SH-SY5Y (cell line): ENCODE measurements around the gene KDM4B.

Experiments used
- GATA2 ChIP-seq: IDR thresholded peaks from 2 replicates; pipeline ENCODE4 v1.6.1; 2011; ENCODE audit warnings: mild to moderate bottlenecking, low read depth, low read length
- GATA3 ChIP-seq: IDR thresholded peaks from 2 replicates; pipeline ENCODE4 v1.6.1; 2011; ENCODE audit warnings: low read depth, mild to moderate bottlenecking, low read length, moderate library complexity

Gene KDM4B

GRCh38 chr19:5026706-5027273 lies 57.9 kb downstream of the KDM4B start:
- TF ChIP-seq GATA3: no peak
- no peak for TF ChIP-seq GATA2

- TF ChIP-seq GATA2 (no peak), GATA3 (no peak)
Observed at GRCh38 chr19:5028229-5028886, 59.4 kb downstream of the KDM4B start.

GRCh38 chr19:5030136-5030820 lies 61.4 kb downstream of the KDM4B start:
- TF ChIP-seq GATA2 (no peak), GATA3 (no peak)

- TF ChIP-seq GATA3: no peak
- TF ChIP-seq GATA2: no peak
Observed at GRCh38 chr19:5030822-5031221, 61.9 kb downstream of the KDM4B start.

GRCh38 chr19:5031231-5032100 lies 62.6 kb downstream of the KDM4B start:
- TF ChIP-seq GATA3 (no peak), GATA2 (no peak)

- TF ChIP-seq GATA2 (no peak), GATA3 (no peak)
Observed at GRCh38 chr19:5032101-5032967, 63.4 kb downstream of the KDM4B start.

- TF ChIP-seq GATA3: no peak
Observed at GRCh38 chr19:5035105-5035761, 66.3 kb downstream of the KDM4B start.

DNA sequence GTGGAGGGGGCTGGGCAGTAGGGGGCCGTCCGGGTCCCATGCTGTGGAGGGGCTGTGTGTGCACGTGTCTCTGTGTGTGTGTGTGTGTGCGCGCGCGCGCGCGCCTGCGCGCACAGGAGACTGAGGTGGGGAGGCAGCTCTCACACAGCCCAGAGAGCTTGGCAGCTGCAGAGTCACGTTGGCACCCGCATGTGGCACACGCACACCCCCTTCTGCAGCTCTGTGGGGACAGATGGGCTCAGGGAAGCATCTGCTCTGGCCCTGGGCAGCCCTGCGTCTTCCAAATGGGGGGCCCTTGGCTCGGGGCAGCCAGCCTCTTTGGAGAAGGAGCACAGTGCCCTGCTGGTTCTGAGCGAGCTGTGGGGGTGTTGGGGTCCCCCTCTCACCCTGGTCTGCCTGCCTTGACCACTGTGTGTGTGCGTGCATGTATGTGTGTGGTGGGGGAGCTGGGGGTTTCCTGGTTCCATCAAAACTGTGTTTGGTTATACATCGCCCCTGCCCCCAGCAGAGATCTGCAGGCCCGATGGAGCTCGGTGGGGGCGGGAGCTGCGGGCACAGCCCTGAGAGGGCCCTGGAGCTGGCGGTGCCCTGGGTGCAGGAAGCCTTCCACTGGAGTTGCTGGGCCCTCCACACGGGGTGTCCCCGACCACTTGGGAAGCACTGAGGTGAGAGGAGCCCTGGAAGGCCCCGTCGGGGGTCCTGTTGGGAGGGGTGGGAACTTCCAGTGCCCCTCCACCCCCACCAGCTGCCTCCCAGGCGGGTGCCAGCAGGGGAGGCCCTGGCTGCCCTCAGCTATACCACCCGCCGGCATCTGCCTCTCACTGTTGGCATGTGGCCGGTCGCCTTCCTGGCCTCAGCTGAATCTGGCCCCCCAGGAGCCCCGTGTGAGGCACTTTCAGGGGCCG lies 67.1 kb downstream of the KDM4B start:
- no peak for TF ChIP-seq GATA2
- no peak for TF ChIP-seq GATA3

GRCh38 chr19:5036698-5037563 lies 68.0 kb downstream of the KDM4B start:
- TF ChIP-seq GATA3: no peak
- no peak for TF ChIP-seq GATA2

- TF ChIP-seq GATA3: no peak
- TF ChIP-seq GATA2: peak; percentile 29; the same call in 1 of the 2 replicates
Observed at GRCh38 chr19:5037936-5038335, 69.0 kb downstream of the KDM4B start.

DNA sequence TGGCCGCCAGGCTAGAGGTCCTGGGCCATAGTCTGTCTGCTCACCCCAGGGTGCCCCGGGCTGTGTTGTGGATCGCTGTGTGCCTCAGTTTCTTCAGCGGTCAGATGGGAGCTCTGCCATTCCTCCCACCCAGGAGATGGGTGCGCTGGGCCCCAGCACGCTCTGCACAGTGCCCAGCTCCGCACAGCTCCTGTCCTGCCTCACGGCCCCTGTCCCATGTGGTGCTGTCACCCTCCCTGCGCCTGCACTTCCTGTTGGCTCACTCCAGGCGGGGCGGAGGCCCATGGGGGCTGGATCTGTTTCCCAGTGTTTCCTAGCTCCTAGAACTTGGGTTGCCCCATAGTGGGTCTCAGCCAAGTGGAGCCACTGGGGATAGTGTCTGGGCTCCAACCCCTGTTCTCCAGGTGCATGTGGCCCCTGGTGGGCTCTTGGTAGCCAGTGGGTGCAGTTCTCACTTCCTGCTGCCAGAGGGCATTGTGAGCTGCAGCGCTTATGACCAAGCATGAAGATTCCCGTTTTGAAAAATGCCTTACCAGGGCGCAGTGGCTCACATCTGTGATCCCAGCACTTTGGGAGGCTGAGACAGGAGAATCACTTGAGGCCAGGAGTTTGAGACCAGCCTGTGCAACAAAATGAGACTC lies 69.8 kb downstream of the KDM4B start:
- TF ChIP-seq GATA2: no peak
- no peak for TF ChIP-seq GATA3
